Osteocyte (in vitro differentiated cells): ENCODE measurements around the gene DCHS1. TPM values are rescaled to one million over a fixed set of nuclear protein-coding genes. Genes with fewer than 3 reads are reported as not detected.

Experiments
- DNase-seq: peaks from one replicate; pipeline ENCODE4 v3.0.0; 2021; ENCODE audit warnings: mixed read lengths; ENCODE audit not compliant: unreplicated experiment; ENCODE audit errors: extremely low spot score
- H3K27ac Mint-ChIP-seq: one replicate; pipeline ENCODE4 v1.8.0; 2021; ENCODE audit warnings: mild to moderate bottlenecking, mixed read lengths; ENCODE audit not compliant: unreplicated experiment
- H3K27me3 Mint-ChIP-seq: one replicate; pipeline ENCODE4 v1.8.0; 2021; ENCODE audit warnings: mixed read lengths; ENCODE audit not compliant: unreplicated experiment
- H3K36me3 Mint-ChIP-seq: one replicate; pipeline ENCODE4 v1.8.0; 2021; ENCODE audit warnings: mixed read lengths; ENCODE audit not compliant: unreplicated experiment
- H3K4me1 Mint-ChIP-seq: one replicate; pipeline ENCODE4 v1.8.0; 2021; ENCODE audit warnings: mixed read lengths; ENCODE audit not compliant: unreplicated experiment
- H3K4me3 Mint-ChIP-seq: one replicate; pipeline ENCODE4 v1.8.0; 2021; ENCODE audit warnings: mild to moderate bottlenecking, moderate library complexity, mixed read lengths; ENCODE audit not compliant: unreplicated experiment
- H3K9me3 Mint-ChIP-seq: one replicate; pipeline ENCODE4 v1.8.0; 2021; ENCODE audit warnings: mixed read lengths; ENCODE audit not compliant: unreplicated experiment
- CTCF ChIP-seq: fragments of 200-600 bp; sonication (generic); IDR thresholded peaks from 2 replicates; pipeline ENCODE4 v1.5.0; 2021; ENCODE audit warnings: antibody characterized with exemption, mild to moderate bottlenecking, moderate library complexity
- total RNA-seq: library from RNA; stranded (reverse); gene quantifications from 2 replicates; pipeline ENCODE4 v1.2.1, GENCODE V29; 2021

The DCHS1 gene
- total RNA-seq, 1 donor from 2014 or later: 63.0 TPM

DNA sequence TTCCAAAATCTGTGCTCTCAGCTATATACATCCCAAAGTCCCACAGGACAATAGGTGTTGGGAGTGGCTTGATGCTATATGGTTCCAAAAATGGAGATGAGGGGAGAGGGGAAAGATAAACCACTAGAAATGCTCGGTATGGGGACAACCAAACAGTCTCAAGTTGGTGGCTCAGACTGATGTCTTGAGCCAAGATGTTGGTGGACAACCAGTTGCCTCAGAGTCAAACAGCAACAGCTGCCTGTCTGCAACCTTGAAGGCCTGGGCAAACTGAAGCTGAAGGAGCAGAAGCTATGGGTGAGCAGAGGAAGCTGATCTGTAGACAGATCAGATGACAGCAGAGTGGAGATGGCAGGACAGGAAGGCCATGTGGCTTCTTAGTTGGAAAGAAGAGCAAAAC, 56.2 kb downstream of the DCHS1 start:
- H3K27ac Mint-ChIP-seq: no peak overlapping the region
- H3K4me3 Mint-ChIP-seq: no peak overlapping the region
- DNase-seq: peak; percentile 8
- H3K4me1 Mint-ChIP-seq: peaks cover 2% of the 10 kb centered on the region
- no peak for TF ChIP-seq CTCF
- peaks cover 30% of the 10 kb centered on the region for H3K36me3 Mint-ChIP-seq
- no peaks in the 10 kb centered on the region for H3K9me3 Mint-ChIP-seq
- no peaks in the 10 kb centered on the region for H3K27me3 Mint-ChIP-seq

- Mint-ChIP-seq H3K9me3 (no peaks in the 10 kb centered on the region), H3K4me1 (peaks cover 2% of the 10 kb centered on the region), H3K4me3 (no peak overlapping the region), H3K27ac (no peak overlapping the region), H3K36me3 (peaks cover 39% of the 10 kb centered on the region), H3K27me3 (no peaks in the 10 kb centered on the region)
- no peak for TF ChIP-seq CTCF
- peak; percentile 19 for DNase-seq
Measured at GRCh38 chr11:6598555-6598954, 57.1 kb downstream of the DCHS1 start.

DNA sequence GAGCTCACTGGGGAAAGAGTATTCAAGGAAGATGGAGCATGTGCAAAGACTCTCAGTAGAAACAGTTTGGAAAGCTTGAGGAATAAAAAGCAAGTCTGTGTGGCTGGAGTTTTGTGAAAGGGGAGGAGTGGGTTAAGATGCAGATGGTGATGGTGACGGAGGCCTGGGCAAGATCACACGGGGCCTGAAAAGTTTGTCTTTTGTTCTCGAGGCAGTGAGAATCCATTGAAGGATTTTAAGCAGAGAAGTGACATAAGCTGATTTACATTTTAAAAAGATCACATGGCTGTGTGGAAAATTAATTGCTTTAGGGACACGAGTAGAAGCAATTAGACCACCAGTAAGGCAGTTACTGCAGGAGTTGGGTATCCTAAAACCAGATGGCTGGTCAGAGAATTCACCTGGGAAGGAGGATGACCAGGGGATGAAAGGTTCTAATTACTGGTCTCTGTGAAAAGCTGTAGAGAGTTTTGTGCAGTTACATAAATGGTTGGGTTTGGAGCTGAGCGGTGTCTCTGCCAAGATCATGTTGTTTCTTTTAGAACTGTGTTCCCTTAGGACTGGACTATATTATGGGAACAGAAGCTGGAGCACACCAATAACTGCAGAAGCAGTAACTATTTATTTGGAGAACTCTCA, 59.3 kb downstream of the DCHS1 start:
- H3K27me3 Mint-ChIP-seq: no peaks in the 10 kb centered on the region
- no peak for TF ChIP-seq CTCF
- H3K4me3 Mint-ChIP-seq: no peak overlapping the region
- H3K27ac Mint-ChIP-seq: no peak overlapping the region
- peaks cover 43% of the 10 kb centered on the region for H3K36me3 Mint-ChIP-seq
- H3K9me3 Mint-ChIP-seq: no peaks in the 10 kb centered on the region
- peak; percentile 6 for DNase-seq
- peaks cover under 1% of the 10 kb centered on the region for H3K4me1 Mint-ChIP-seq

DNA sequence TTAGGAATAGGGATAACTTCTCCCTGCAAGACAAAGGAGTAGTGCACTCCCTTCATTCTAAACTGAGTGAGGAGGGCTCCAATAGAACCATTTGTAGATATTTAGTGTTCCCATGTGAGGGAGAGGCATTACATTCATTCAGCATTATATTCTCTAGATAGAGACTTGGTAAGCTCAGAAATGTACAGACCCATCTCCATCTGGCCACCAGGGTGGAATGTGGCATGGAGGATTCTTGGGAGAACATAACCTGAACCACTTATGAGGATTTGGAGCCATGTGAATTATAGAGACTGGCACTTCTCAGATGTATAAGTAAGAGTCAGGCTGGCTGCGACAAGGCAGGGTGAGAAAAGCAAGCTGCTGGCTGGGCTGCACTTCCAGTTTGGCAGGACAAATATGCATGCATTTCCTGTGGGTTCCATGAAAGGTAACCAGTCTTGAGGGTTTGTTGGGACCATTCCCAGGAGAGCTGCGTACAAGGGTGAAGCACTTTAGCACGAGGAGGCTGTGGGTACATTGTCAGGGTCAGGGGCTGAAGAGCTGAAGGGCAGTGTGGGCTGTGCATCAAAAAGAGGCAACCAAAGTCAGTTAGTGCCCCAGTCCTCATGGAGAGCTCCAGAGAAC, 61.4 kb downstream of the DCHS1 start:
- H3K4me1 Mint-ChIP-seq: no peaks in the 10 kb centered on the region
- peaks cover 41% of the 10 kb centered on the region for H3K36me3 Mint-ChIP-seq
- H3K27ac Mint-ChIP-seq: peak overlapping the region; percentile 11
- peak; percentile 32 for DNase-seq
- no peak overlapping the region for H3K4me3 Mint-ChIP-seq
- H3K27me3 Mint-ChIP-seq: no peaks in the 10 kb centered on the region
- no peak for TF ChIP-seq CTCF
- H3K9me3 Mint-ChIP-seq: no peaks in the 10 kb centered on the region

- no peak for DNase-seq
- no peaks in the 10 kb centered on the region for H3K4me1 Mint-ChIP-seq
- no peak overlapping the region for H3K27ac Mint-ChIP-seq
- TF ChIP-seq CTCF: no peak
- peaks cover 20% of the 10 kb centered on the region for H3K9me3 Mint-ChIP-seq
- no peaks in the 10 kb centered on the region for H3K27me3 Mint-ChIP-seq
- H3K36me3 Mint-ChIP-seq: peaks cover 22% of the 10 kb centered on the region
- no peak overlapping the region for H3K4me3 Mint-ChIP-seq
Measured at GRCh38 chr11:6588018-6588417, 67.6 kb downstream of the DCHS1 start.
